HCT116 (cell line): Measurements from ENCODE around the gene SLC25A4.

Experiments used
- FOSL1 ChIP-seq: IDR thresholded peaks from 2 replicates; pipeline ENCODE4 v1.6.1; 2012; ENCODE audit warnings: low read depth
- POLR2AphosphoS5 ChIP-seq: IDR thresholded peaks from 2 replicates; pipeline ENCODE4 v1.6.1; 2011; ENCODE audit warnings: mild to moderate bottlenecking, low read depth, low read length, moderate library complexity
- RAD21 ChIP-seq: IDR thresholded peaks from 2 replicates; pipeline ENCODE4 v1.6.1; 2012; ENCODE audit warnings: low read depth, mild to moderate bottlenecking

DNA sequence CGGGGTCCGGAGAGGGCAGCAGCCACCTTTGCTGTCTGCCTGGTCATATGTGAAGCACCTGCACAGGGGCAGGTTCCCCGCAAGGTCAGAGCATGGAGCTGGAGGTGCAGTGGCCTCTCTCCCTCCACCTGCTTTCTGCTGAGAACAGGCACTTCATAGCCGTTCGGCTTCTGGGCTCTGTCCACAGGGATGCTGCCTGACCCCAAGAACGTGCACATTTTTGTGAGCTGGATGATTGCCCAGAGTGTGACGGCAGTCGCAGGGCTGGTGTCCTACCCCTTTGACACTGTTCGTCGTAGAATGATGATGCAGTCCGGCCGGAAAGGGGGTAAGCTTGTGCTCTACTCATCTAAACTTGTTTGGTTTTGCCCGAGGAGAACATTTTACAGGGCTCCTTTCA, 2.5 kb downstream of the SLC25A4 start:
- TF ChIP-seq FOSL1 (no peak), RAD21 (no peak), POLR2AphosphoS5 (no peak)
